8988T (cell line): ENCODE results near the gene ACOD1.

Experiments
- DNase-seq: peaks from one replicate; pipeline ENCODE4 v3.0.0; 2011

The ACOD1 gene

GRCh38 chr13:76992548-76993001 lies 44.3 kb downstream of the ACOD1 start:
- no peak for DNase-seq

DNA sequence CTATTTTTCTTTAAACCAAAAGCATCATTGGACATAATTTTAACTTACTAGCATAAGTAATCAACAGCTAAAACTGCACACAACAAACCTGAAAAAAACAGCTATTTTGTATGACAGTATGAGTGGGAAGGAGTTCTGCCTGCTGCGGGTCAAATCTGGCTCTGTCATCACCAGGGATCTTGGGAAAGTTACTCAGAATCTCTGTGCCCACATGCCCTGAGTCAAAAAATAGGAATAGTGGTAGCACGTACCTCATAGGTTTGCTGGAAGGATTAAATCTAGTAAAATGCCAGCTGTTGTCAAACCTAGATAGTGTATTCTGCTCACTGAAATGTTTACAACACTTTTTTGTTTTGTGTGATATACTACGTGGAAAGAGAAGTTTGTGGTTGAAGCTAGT lies 44.7 kb downstream of the ACOD1 start:
- DNase-seq = no peak

DNA sequence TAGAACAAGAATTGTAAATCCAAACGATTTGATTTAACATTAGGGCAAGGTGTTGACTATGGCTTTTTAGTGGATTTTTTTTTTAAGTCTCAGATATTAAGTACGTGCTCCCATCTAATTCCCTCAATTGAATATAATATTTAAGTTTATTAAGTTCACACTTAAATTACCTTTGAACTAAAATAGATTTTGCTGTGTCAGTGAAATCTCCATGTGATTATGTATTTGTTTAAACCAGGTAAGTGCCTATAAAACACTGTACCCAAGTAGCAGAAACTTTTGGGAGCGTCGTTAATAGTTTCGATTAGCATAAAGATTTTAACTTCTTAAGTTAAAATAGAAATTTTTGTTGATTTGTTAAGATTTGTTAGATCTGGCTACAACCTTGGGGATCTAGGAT lies 45.2 kb downstream of the ACOD1 start:
- DNase-seq = no peak

DNA sequence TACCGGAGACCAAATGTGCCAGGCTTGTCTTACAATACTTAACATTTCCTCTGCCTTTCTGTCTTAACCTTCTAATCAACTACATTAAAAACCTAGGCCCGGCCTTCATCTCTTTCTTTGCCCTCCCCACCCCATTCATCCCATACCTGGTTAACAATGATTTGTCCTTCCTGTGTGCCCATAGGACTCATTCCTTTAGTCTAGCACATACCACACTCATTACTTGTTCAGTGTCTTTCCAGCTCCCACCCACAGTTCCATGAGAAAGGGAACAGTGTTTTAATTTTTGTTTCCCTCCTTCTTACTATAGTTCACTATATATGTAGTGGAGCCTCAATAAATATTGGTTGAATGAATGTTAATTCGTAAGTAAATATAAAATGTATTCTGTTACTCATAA lies 46.0 kb downstream of the ACOD1 start:
- no peak for DNase-seq

DNA sequence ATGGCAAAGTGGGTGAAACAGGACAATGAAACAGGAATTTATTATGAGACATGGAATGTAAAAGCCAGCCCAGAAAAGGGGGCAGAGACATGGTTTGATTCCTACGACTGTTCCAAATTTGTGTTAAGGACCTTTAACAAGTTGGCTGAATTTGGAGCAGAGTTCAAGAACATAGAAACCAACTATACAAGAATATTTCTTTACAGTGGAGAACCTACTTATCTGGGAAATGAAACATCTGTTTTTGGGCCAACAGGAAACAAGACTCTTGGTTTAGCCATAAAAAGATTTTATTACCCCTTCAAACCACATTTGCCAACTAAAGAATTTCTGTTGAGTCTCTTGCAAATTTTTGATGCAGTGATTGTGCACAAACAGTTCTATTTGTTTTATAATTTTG lies 52.2 kb downstream of the ACOD1 start:
- DNase-seq = no peak

GRCh38 chr13:77001540-77001939 lies 53.2 kb downstream of the ACOD1 start:
- no peak for DNase-seq

DNA sequence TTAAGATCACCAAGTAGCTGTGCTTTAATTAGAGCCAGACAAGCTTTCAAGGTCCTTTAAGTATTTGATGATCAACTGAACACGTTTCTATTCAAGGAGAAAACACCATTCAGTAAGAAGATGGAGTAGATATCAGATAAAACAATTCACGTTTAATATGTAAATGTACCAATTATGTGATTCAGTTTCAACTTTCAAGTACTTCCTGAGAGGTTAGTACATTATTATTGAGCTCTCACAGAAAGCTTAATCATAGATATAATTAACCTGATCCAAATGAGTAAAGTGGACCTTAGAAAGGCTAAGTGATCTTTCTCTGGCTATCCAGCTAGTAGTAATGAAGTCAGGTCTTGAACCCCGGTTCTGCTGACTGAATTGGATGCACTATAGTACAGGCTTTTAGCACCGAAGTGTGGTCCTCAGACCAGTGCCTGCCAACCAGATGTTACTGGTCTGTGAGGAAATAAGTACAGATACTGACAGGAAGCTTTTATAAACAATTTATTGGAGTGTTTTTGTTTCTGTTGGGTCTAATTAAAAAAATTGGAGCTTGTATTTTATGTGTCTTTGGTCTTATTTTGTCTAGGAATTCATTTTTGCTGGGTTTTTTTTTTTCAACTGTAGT lies 53.8 kb downstream of the ACOD1 start:
- no peak for DNase-seq

DNA sequence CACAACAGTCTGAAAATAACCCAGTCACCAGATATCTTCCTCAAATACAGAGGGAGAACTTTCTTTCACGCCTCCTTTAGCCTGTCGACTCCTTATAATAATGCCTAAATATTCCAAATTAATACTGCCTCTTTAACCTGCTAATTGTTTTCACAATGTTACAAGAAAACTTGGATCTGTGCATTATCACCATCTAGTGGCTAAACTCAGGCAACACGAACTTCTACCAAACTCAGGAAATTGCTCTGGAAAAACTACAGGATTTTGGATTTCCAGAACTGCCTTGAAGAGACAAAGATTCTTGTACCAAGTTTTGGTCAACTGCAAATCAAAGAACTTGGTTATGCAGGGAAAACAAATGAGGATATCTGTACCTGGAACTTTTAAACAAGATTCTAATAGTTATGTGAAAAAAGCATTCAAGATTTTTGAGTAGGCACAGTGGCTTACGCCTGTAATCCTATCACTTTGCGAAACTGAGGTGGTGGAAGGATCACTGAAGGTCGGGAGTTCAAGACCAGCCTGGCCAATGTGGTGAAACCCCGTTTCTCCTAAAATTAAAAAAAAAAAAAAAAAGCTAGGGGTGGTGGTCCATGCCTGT lies 54.4 kb downstream of the ACOD1 start:
- DNase-seq = no peak
